ENCODE data around the gene GALNT10.

DNA sequence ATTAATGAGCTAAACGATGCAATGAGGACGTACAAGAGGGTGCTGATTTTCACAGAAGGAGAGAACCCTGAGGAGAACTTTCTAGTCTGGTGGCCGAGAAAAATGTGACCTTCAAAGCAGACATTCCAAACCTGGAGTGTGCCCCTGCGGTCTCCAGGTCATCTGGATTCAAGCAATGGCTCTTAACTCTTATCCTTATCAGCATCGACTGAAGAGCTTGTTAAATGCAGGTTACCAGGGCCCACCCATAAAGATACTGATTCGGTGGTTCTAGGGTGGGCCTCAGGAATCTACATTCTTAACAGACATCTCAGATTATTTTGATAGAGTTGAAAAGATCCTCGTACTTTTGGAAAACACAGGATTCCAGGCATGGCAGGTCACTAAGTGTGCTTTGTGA lies 151.7 kb downstream of the GALNT10 start:
- TF ChIP-seq POLR2A (IDR thresholded peaks at IDR 0.05), result no peak
- TF ChIP-seq, protein P1, sequence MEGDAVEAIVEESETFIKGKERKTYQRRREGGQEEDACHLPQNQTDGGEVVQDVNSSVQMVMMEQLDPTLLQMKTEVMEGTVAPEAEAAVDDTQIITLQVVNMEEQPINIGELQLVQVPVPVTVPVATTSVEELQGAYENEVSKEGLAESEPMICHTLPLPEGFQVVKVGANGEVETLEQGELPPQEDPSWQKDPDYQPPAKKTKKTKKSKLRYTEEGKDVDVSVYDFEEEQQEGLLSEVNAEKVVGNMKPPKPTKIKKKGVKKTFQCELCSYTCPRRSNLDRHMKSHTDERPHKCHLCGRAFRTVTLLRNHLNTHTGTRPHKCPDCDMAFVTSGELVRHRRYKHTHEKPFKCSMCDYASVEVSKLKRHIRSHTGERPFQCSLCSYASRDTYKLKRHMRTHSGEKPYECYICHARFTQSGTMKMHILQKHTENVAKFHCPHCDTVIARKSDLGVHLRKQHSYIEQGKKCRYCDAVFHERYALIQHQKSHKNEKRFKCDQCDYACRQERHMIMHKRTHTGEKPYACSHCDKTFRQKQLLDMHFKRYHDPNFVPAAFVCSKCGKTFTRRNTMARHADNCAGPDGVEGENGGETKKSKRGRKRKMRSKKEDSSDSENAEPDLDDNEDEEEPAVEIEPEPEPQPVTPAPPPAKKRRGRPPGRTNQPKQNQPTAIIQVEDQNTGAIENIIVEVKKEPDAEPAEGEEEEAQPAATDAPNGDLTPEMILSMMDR (IDR thresholded peaks at IDR 0.05), result no peak
